ENCODE data around the gene SMAD4. TPM values are rescaled to one million over a fixed set of nuclear protein-coding genes. Genes with fewer than 3 reads are reported as not detected.

SMAD4 gene
- total and polyA plus RNA-seq, 2 donors (not counting 1 experiment from before 2014, with no cell fraction given) = 34.8 to 136 TPM

DNA sequence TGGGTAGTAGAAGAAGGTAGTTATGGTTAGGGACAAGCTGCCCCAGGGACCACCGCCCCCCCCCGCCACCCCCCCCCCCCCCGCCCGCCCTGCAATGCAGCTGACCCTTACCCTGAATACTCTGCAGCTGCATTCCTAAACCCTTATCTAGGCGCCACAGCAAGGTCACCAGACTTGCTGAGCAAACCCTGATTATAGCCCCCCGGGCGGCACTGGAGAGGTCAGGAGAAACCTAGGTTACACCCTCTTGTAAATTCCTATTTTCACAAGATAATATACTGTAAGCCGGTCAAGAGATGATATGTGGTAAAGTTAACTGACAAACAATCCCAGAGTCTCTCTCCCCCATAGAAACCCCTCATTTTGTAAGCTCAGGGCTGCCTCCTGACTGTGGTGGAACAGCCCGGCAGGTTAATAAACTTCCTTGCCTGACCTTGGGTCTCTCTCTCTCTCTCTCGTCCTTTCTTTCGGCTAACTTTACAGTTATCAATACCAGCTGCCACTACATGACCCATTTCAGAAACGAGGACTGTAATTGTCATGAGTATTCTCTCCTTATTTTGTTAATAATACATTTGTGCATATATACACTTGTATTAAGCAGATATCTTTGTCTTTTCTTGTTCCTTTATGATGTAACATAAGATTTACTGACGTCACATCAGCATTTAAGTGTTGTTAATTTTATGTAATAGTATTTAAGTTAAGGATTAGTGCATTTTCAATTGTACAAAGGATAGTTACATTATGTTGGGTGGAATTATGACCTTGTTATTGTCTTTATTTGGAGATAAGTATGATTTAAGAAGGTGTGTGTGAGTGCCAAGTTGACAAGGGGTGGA, 22.8 kb upstream of the SMAD4 start:
- Histone ChIP-seq H4K20me1 (ENCODE audit: control insufficient read depth, insufficient read depth, low read length, poor library complexity, severe bottlenecking) (no peaks in the 10 kb centered on the region), H3K79me2 (ENCODE audit: control insufficient read depth, insufficient read depth, low read length) (no peaks in the 10 kb centered on the region), H3K27ac (ENCODE audit: low read length in 2 of 2) (no peak overlapping the region), H3K4me1 (ENCODE audit: control insufficient read depth in 2 of 2, insufficient read depth in 2 of 2, low read length in 2 of 2) (no peaks in the 10 kb centered on the region), H3K4me3 (ENCODE audit: control extremely low read depth in 1 of 5, extremely low read depth in 1 of 5, insufficient read depth in 1 of 5, low read depth in 2 of 5, low read length in 4 of 5) (no peak overlapping the region), H3K9me3 (ENCODE audit: control extremely low read depth in 1 of 3, control insufficient read depth in 2 of 3, insufficient read depth in 1 of 3, low read length in 2 of 3) (no peaks in the 10 kb centered on the region), H3K36me3 (replicated peaks in 1 of 2; ENCODE audit: control extremely low read depth in 1 of 2, control insufficient read depth in 1 of 2, extremely low read depth in 1 of 2, insufficient read depth in 2 of 2, low read length in 1 of 2) (no peaks in the 10 kb centered on the region), H3K4me2 (replicated peaks; ENCODE audit: low read depth, low read length, poor library complexity, severe bottlenecking) (no peak overlapping the region), H3K9ac (ENCODE audit: low read length) (no peak overlapping the region), H2AFZ (ENCODE audit: insufficient read depth, low read depth, low read length, poor library complexity, severe bottlenecking) (no peak overlapping the region), H3K27me3 (replicated peaks in 1 of 4; ENCODE audit: control extremely low read depth in 1 of 4, control insufficient read depth in 3 of 4, insufficient read depth in 4 of 4, low read length in 3 of 4) (no peaks in the 10 kb centered on the region)
- no peak for ATAC-seq (ENCODE audit: low read depth)
- intact Hi-C loops (cut with micrococcal nuclease) = no loop called here
- no peaks in the 10 kb centered on the region for H3K4me1 Mint-ChIP-seq
- H3K27ac Mint-ChIP-seq = no peak overlapping the region
- ChIA-PET POLR2A (no interaction called here), CTCF (interaction anchor here (0.6 kb wide), 2 partner anchors 26 to 68 kb away, joined by 3 read pairs; no protein-coding TSS in a partner anchor)
- no peak for TF ChIP-seq EZH2 (IDR thresholded peaks at IDR 0.05; ENCODE audit: borderline replicate concordance, insufficient read depth, low read depth, low read length, poor library complexity, severe bottlenecking)
- TF ChIP-seq, protein P1, sequence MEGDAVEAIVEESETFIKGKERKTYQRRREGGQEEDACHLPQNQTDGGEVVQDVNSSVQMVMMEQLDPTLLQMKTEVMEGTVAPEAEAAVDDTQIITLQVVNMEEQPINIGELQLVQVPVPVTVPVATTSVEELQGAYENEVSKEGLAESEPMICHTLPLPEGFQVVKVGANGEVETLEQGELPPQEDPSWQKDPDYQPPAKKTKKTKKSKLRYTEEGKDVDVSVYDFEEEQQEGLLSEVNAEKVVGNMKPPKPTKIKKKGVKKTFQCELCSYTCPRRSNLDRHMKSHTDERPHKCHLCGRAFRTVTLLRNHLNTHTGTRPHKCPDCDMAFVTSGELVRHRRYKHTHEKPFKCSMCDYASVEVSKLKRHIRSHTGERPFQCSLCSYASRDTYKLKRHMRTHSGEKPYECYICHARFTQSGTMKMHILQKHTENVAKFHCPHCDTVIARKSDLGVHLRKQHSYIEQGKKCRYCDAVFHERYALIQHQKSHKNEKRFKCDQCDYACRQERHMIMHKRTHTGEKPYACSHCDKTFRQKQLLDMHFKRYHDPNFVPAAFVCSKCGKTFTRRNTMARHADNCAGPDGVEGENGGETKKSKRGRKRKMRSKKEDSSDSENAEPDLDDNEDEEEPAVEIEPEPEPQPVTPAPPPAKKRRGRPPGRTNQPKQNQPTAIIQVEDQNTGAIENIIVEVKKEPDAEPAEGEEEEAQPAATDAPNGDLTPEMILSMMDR (IDR thresholded peaks at IDR 0.05) = no peak
- no peaks in the 10 kb centered on the region for H3K9me3 Mint-ChIP-seq (ENCODE audit: insufficient read depth)
- H3K4me3 Mint-ChIP-seq = no peak overlapping the region
- DNase-seq = no peak
- H3K27me3 Mint-ChIP-seq = no peaks in the 10 kb centered on the region
- 100% methylated on average over 2 of the region's 13 CpGs for WGBS (ENCODE audit: insufficient coverage)

DNA sequence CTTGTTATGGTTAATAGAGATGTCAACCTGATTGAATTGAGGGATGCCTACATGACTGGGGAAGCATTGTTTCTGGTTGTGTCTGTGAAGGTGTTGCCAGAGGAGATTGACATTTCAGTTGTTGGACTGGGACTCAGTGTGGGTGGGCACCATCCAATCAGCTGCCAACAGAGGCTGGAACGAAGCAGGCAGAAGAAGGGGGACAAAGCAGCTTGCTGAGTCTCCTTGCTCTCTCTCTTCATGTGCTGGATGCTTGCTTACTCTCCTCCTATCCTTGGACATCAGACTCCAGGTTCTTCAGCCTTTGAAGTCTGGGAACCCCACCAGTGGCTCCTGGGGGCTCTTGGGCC, 22.2 kb upstream of the SMAD4 start:
- Histone ChIP-seq H3K4me2 (replicated peaks; ENCODE audit: low read depth, low read length, poor library complexity, severe bottlenecking) (no peak overlapping the region), H3K9me3 (ENCODE audit: control extremely low read depth in 1 of 3, control insufficient read depth in 2 of 3, insufficient read depth in 1 of 3, low read length in 2 of 3) (no peaks in the 10 kb centered on the region), H3K36me3 (replicated peaks in 1 of 2; ENCODE audit: control extremely low read depth in 1 of 2, control insufficient read depth in 1 of 2, extremely low read depth in 1 of 2, insufficient read depth in 2 of 2, low read length in 1 of 2) (no peaks in the 10 kb centered on the region), H3K4me3 (ENCODE audit: control extremely low read depth in 1 of 5, extremely low read depth in 1 of 5, insufficient read depth in 1 of 5, low read depth in 2 of 5, low read length in 4 of 5) (no peak overlapping the region), H3K4me1 (ENCODE audit: control insufficient read depth in 2 of 2, insufficient read depth in 2 of 2, low read length in 2 of 2) (no peaks in the 10 kb centered on the region), H3K27ac (ENCODE audit: low read length in 2 of 2) (no peak overlapping the region), H3K9ac (ENCODE audit: low read length) (no peak overlapping the region), H3K79me2 (ENCODE audit: control insufficient read depth, insufficient read depth, low read length) (no peaks in the 10 kb centered on the region), H2AFZ (ENCODE audit: insufficient read depth, low read depth, low read length, poor library complexity, severe bottlenecking) (no peak overlapping the region), H3K27me3 (replicated peaks in 1 of 4; ENCODE audit: control extremely low read depth in 1 of 4, control insufficient read depth in 3 of 4, insufficient read depth in 4 of 4, low read length in 3 of 4) (no peaks in the 10 kb centered on the region), H4K20me1 (ENCODE audit: control insufficient read depth, insufficient read depth, low read length, poor library complexity, severe bottlenecking) (no peaks in the 10 kb centered on the region)
- DNase-seq (no peak), ATAC-seq (ENCODE audit: low read depth) (no peak)
- no peaks in the 10 kb centered on the region for H3K27me3 Mint-ChIP-seq
- CTCF ChIA-PET = interaction anchor here (0.6 kb wide), 1 partner anchor 26 kb away, joined by 3 read pairs; no protein-coding TSS in a partner anchor
- H3K9me3 Mint-ChIP-seq (ENCODE audit: insufficient read depth) = no peaks in the 10 kb centered on the region
- no peak for TF ChIP-seq EZH2 (IDR thresholded peaks at IDR 0.05; ENCODE audit: borderline replicate concordance, insufficient read depth, low read depth, low read length, poor library complexity, severe bottlenecking)
- TF ChIP-seq, protein P1 (IDR thresholded peaks at IDR 0.05) = no peak
- 80% methylated on average over 1 of the region's 1 CpG for WGBS (ENCODE audit: insufficient coverage)
- H3K4me1 Mint-ChIP-seq = no peaks in the 10 kb centered on the region
- intact Hi-C loops (cut with micrococcal nuclease) = no loop called here
- no peak overlapping the region for H3K4me3 Mint-ChIP-seq
- no peak overlapping the region for H3K27ac Mint-ChIP-seq
- POLR2A ChIA-PET = no interaction called here
